ENCODE results near the gene ZMIZ1. TPM values are rescaled to one million over a fixed set of nuclear protein-coding genes. Genes with fewer than 3 reads are reported as not detected.

ZMIZ1 gene
- total RNA-seq, 1 donor from 2014 or later, result 50.1 TPM

- DNase-seq (ENCODE audit: extremely low read depth, low read depth, low spot score), result no peak
Measured at GRCh38 chr10:79293841-79294581, 225.2 kb downstream of the ZMIZ1 start.

- no peak for DNase-seq (ENCODE audit: extremely low read depth, low read depth, low spot score)
Measured at GRCh38 chr10:79295563-79295962, 226.8 kb downstream of the ZMIZ1 start.

- no peak for DNase-seq (ENCODE audit: extremely low read depth, low read depth, low spot score)
Measured at GRCh38 chr10:79296431-79296830, 227.7 kb downstream of the ZMIZ1 start.

GRCh38 chr10:79298403-79299244 is 229.9 kb downstream of the ZMIZ1 start:
- DNase-seq (ENCODE audit: extremely low read depth, low read depth, low spot score), result no peak

GRCh38 chr10:79299397-79300241 is 230.9 kb downstream of the ZMIZ1 start:
- DNase-seq (ENCODE audit: extremely low read depth, low read depth, low spot score), result no peak

- no peak for DNase-seq (ENCODE audit: extremely low read depth, low read depth, low spot score)
Measured at GRCh38 chr10:79300711-79301110, 231.9 kb downstream of the ZMIZ1 start.

GRCh38 chr10:79301754-79302530 is 233.2 kb downstream of the ZMIZ1 start:
- no peak for DNase-seq (ENCODE audit: extremely low read depth, low read depth, low spot score)

- DNase-seq (ENCODE audit: extremely low read depth, low read depth, low spot score), result no peak
Measured at GRCh38 chr10:79303631-79304478, 235.1 kb downstream of the ZMIZ1 start.

- no peak for DNase-seq (ENCODE audit: extremely low read depth, low read depth, low spot score)
Measured at GRCh38 chr10:79304479-79305087, 235.8 kb downstream of the ZMIZ1 start.

GRCh38 chr10:79305515-79305914 is 236.7 kb downstream of the ZMIZ1 start:
- no peak for DNase-seq (ENCODE audit: extremely low read depth, low read depth, low spot score)

- no peak for DNase-seq (ENCODE audit: extremely low read depth, low read depth, low spot score)
Measured at GRCh38 chr10:79305988-79306387, 237.2 kb downstream of the ZMIZ1 start.

GRCh38 chr10:79306644-79307220 is 238.0 kb downstream of the ZMIZ1 start:
- DNase-seq (ENCODE audit: extremely low read depth, low read depth, low spot score), result no peak

GRCh38 chr10:79308016-79308415 is 239.2 kb downstream of the ZMIZ1 start:
- no peak for DNase-seq (ENCODE audit: extremely low read depth, low read depth, low spot score)

GRCh38 chr10:79308969-79309665 is 240.4 kb downstream of the ZMIZ1 start:
- DNase-seq (ENCODE audit: extremely low read depth, low read depth, low spot score), result no peak

GRCh38 chr10:79310200-79310865 is 241.6 kb downstream of the ZMIZ1 start:
- DNase-seq (ENCODE audit: extremely low read depth, low read depth, low spot score), result no peak

- DNase-seq (ENCODE audit: extremely low read depth, low read depth, low spot score), result no peak
Measured at GRCh38 chr10:79310911-79311573, 242.3 kb downstream of the ZMIZ1 start.
